HG03457 (cell line): Measurements from ENCODE around the gene SIRT7.
A peak's percentile ranks its signal among the peaks of the same experiment; 100 is the strongest.
"Not testable (repeated sequence)": the region's sequence is repeated elsewhere in the genome, so short reads cannot be mapped to it uniquely, and the experiment has no call there.

Source experiments
- ATAC-seq: cut with Tn5 transposase; IDR thresholded peaks from one replicate; pipeline ENCODE4 v1.9.1; 2021; ENCODE audit warnings: moderate number of reproducible peaks; ENCODE audit not compliant: unreplicated experiment

SIRT7 gene

GRCh38 chr17:81921996-81922565, 4.1 kb upstream of the SIRT7 start:
- ATAC-seq, result no peak

DNA sequence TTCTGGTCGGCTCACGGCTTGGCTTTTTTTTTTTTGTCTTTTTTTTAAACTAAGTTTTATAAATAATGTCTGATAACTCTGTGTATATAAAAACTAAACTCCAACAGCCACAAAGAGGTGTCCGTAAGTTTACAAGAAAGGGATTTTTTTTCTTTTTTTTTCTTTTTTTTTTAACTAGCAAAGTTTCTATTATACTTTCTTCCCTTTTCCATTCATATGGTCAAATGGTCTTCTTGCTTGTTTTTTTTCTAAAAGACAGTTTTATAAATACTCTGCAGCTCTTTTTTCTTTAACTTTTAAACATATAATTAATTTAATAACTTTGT, 3.5 kb upstream of the SIRT7 start:
- ATAC-seq, result no peak

DNA sequence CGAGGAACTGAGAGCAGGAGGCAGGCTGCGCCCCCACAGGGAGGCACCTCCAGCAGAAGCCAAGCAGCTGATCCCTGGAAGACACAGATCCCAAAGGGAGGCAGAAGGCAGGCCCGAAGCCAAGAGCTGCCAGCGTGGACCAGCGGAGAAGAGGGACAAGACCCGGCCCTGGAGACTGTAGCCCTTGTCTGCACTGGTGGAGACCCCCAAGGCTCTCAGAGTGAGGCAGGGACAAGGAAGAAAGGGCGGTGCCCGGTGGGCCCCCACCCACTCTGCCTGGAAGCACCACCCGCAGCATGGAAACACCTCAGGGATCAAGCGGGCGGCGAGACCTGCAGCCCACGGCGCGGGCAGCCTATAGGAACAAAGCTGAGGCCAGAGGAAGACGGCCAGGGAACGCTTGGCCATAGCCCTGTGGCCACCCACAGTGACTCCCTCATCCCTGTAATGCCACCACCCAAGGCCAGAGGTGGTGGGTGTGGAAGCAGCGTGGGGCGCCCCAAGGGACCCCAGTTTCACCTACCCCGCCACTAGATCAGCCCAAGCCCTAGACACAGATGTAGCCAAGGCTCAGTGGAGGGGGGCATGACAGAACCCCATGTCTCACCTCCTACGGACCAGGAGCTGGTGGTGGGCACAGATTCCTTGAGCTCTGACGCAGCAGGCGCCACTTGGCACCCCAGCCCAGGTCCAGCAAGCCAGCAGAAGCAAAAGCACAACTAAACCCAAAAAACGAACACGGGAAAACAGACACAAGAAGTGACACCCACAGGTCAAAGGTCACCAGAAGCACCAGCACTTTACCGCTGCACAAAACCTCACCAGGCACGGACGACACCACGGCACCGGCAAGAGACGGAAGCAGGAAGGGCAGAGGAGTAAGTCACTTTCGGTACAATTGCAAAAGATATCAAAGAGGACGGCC, 2.9 kb upstream of the SIRT7 start:
- ATAC-seq, result no peak

- ATAC-seq, result no peak
Observed at GRCh38 chr17:81918832-81919545, 1.0 kb upstream of the SIRT7 start.

GRCh38 chr17:81918333-81918669, 325 bp upstream of the SIRT7 start:
- ATAC-seq, result not testable (repeated sequence)

DNA sequence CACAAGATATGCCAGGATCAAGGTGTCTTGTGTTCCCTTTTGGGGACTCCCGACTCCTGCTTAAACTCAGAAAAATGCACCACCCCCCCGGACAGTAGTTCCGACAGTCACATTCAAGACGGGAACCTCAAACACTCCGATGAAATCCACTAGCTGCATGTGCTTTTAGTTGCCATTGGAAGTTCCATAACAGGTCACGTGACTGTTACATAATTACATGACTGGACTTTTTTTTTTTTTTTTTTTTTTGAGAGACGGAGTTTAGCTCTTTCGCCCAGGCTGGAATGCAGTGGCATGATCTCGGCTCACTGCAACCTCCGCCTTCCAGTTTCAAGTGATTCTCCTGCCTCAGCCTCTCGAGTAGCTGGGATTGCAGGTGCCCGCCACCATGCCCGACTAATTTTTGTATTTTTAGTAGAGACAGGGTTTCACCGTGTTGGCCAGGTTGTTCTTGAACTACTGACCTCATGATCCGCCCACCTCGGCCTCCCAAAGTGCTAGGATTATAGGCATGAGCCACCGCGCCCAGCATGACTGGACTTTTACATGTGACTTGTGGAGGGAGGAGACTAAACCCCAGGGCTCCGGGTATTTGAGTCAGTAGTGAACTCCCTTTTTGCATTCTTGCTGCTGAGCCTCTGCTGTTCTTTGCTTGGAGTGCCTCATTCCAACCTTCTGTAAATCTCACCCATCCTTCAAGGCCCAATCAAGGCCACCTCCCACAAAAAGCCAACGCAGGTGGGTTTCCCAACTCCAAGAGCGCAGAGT, 1.6 kb downstream of the SIRT7 start:
- no peak for ATAC-seq

DNA sequence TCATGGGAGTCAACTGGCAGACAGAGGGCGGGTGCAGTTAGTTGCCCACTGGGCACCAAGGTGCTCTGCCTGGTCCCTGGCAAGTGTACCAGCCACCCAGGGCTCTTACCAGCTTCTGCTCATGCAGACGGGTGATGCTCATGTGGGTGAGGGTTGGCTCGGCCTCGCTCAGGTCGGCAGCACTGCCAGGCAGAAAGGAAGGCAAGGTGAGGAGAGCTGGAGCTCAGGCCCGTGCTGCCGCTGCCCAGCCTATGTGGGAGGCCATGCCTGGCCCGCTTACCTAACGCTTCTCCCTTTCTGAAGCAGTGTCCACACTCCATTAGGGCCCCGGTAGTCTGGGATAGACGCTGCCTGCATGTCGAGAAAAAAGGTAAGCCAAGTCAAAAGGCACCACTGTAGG, 2.6 kb downstream of the SIRT7 start:
- ATAC-seq, result no peak

DNA sequence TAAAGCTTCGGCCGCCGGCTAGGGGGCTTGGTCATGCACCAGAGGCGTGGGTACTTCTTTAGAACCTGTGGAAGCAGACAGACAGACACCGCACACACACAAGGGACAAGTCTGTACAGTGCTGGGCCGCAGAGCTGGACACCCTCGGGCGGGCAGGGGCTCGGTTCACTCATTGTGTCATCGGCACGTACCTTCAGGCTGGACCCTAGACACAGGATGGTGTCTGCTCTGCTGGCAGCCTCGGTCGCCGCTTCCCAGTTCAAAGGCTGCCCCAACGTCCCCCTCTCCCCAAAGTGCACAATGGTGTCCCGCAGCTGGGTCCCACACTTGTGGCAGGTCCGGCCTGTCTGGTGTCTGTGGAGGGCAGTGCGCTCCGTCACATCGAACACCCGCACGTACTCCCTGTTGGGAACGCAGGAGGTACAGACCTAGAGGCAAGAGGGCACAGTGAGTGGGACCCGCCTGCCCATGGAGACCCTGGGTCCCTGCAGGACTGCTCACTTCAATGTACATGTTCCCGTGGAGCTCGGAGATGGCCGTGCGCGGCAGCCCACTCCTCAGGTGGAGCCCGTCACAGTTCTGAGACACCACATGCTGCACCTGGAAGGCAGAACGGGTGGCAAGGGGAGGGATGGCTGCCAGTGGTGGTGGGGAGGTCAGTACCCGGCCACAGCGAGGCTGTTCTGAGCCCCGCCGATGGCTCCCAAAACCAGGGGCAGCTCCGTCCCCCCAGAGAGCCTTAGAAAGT, 3.7 kb downstream of the SIRT7 start:
- no peak for ATAC-seq

DNA sequence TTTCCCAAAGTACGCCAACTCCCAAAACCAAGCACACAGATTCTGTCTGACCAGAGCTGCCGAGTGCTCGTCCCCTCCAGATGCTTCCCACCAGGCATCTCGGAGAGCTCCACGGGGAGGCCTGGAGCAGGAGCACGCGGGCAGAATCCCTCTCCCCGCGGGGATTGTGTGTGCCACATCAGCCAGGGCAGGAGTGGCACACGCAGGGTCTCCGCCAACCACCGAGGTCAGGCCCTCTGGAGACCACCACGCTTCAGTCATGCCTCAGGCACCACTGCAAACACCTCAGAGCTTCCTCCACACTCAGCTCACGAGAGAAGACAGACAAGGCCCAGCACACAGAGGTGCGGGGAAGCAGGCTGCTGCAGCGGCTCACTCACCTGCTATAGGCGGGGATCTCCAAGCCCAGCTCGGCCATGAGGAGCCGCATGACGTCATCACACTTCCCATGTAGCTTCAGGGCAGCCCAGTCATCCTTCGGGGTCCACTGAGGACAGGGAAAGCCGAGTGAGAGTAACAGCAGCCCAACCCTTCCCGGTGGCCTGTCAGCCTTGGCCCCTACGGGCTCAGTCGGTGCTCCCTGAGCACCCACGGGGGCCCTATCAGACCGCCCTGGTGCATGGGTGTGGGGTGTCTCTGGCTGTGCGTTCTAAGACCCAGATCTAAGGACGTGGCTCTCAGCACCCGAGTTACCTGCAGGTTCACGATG, 4.4 kb downstream of the SIRT7 start:
- ATAC-seq, result no peak

DNA sequence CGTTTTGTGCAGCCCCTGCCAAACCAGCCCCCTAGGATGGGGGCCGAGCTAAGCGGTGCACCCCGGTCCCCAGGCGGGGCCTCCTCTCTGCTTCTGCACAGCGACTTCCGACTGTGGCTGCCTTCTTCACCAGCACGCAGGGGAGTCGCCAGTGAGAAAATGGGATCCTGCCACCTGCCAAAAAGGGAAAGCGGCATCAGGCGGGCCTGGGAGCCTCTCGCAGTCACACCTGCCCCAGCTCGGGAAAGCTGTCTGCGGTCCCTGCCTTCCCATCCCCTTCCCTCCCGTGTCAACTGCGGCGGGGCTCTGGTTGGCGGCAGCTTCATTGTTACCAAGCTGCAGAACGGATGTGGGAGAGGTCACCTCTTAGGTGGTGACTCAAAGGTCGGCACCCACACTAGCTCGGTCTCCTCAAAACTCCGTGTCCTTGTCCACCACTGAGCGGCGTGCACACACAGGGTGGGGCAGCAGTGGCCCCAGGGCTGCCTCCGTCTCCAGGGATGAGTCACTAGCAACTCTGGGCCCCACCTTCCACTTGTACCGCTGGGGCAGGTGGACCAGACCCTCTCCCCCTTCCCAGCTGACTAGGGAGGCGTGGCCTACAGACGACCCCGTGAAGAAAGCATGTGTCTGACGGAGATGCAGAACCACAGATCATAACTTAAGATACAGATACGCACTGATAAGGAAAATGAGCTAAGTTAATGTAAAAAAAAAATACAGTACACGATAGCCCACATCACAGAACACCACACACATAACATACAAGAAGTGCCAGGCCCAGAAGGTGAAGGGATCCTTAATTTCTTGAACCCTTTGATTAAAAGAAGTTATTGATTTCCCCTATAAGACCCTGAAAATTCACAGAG, 5.3 kb downstream of the SIRT7 start:
- no peak for ATAC-seq

DNA sequence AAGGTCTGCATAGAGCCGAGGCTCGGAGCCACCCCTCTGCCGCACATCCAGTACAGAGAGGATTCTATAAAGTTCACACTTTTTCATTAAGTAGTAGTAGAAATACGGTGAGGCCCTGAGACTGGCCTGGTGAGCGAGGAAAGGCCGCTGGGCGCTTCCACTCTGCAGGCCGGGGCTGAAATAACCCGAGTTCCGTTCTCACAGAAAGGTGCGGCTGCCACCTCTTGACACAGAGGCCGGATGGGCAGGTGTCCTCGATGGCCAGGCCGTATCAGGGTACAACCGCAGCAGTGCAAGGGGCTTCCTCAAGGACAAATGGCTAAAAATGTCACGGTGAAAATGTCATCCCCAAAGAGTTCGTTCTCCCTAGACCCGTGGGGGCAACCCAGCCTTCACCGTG, 6.0 kb downstream of the SIRT7 start:
- no peak for ATAC-seq

DNA sequence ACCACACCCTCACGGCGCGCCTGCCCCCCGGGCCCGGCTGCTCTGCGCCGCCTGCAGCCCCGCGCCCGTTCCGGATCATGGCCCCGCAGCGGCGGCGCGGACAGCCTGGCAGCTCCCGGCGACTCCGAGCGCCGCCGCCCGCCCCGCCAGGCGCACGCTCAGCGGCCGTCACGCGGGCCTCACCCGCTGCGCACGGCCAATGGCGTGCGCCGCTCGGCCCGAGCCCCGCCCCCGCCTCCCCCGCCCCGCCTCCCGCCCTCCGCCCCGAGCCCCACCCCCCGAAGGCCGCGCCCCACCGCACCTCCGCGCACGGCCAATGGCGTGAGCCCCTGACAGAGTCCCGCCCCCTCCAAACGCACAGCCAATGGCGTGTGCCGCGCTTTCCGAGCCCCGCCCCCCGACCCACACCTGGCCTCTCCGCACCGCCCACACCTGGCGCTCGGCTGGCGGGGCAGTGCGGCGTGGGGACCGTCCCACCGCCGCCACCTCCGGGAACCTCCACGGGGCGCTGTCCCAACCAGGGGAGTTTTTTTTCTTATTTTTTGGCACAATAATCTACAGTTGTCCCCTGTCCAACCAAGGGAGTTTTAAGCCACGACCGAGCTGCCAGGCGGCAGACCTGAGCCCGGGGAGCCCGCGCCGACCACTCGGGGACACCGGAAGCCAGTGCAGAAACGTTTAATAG, 6.6 kb downstream of the SIRT7 start, which contains the start of gene PCYT2:
Gene PCYT2, minus strand, starts transcription at position 123 of the 685 bp plus-strand sequence. Its CDS starts 44 bp downstream, at position 79.
- peak; percentile 40 for ATAC-seq

GRCh38 chr17:81910840-81911276, 7.1 kb downstream of the SIRT7 start:
- no peak for ATAC-seq

- ATAC-seq, result no peak
Observed at GRCh38 chr17:81909966-81910839, 7.8 kb downstream of the SIRT7 start.

GRCh38 chr17:81909231-81909630, 8.7 kb downstream of the SIRT7 start:
- no peak for ATAC-seq

DNA sequence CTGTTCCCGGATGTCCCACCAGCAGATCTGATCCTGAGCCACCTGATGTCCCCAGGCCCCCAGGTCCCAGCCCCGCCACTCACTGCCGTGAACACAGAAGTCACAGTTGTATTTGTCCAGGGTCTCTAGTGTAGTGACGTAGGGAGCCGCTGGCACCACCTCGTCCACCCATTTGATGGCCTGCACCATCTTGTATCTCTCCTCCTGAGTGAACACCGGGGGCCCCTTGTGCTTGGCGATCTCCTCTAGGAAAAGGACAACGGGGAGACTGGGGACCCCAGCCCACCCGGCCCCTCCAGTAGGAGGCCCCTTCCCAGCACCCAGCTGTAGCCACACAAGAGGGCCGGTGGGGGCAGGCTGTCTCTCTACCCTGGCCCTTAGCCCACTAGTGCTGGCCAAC, 9.2 kb downstream of the SIRT7 start:
- ATAC-seq, result no peak
